IMR-90 (cell line): Measurements from ENCODE around the gene TMEM235. TPM values are rescaled to one million over a fixed set of nuclear protein-coding genes. Genes with fewer than 3 reads are reported as not detected.
A peak's percentile ranks its signal among the peaks of the same experiment; 100 is the strongest.

Experiments used
- ATAC-seq: fragments of 200-7000 bp; cut with Tn5 transposase; 2 replicates; pipeline ENCODE4 v1.9.1; 2020; ENCODE audit warnings: low read depth, mild to moderate bottlenecking, moderate library complexity
- BruUV-seq: library from RNA; stranded (reverse); fragments of 400-500 nt; replicated peaks from 2 replicates; lab custom pipeline; 2021; lab: Mats Ljungman, UMichigan
- CTCF ChIA-PET: fragments of 300-600 bp; formaldehyde crosslinking; extraction: SDS; loops from one replicate; lab custom pipeline; 2021; ENCODE audit warnings: antibody characterized with exemption; lab: Yijun Ruan, JAX
- POLR2A ChIA-PET: fragments of 300-600 bp; sonication (Branson Sonifier 250); formaldehyde crosslinking; loops from one replicate; lab custom pipeline; 2022; ENCODE audit warnings: antibody characterized with exemption; ENCODE audit not compliant: unreplicated experiment; lab: Charles Lee
- DNase-seq: peaks from one replicate; pipeline ENCODE4 v3.0.0; 2013
- H2AFZ ChIP-seq: replicated peaks from 2 replicates; pipeline ENCODE3; 2013; ENCODE audit warnings: low read length, mild to moderate bottlenecking; ENCODE audit not compliant: poor library complexity
- H2AK5ac ChIP-seq: 2 replicates; pipeline ENCODE4 v1.6.1; 2013; ENCODE audit warnings: low read depth, low read length, inconsistent platforms
- H2AK9ac ChIP-seq: replicated peaks from 2 replicates; pipeline ENCODE3; 2013; ENCODE audit warnings: mild to moderate bottlenecking, low read depth, low read length, moderate library complexity; ENCODE audit not compliant: poor library complexity
- H2BK120ac ChIP-seq: 2 replicates; pipeline ENCODE4 v1.6.1; 2013; ENCODE audit warnings: low read depth, low read length, inconsistent platforms
- H2BK15ac ChIP-seq: 3 replicates; pipeline ENCODE4 v1.6.1; 2013; ENCODE audit warnings: low read depth, low read length, inconsistent platforms
- H2BK20ac ChIP-seq: 2 replicates; pipeline ENCODE4 v1.6.1; 2013; ENCODE audit warnings: low read depth, mild to moderate bottlenecking, inconsistent platforms, low read length, moderate library complexity
- H2BK5ac ChIP-seq: 2 replicates; pipeline ENCODE4 v1.6.1; 2013; ENCODE audit warnings: mild to moderate bottlenecking, low read depth, low read length, inconsistent platforms; ENCODE audit not compliant: poor library complexity, severe bottlenecking
- H3K14ac ChIP-seq: replicated peaks from 2 replicates; pipeline ENCODE4 v1.6.1; 2013; ENCODE audit warnings: low read depth, low read length, inconsistent platforms
- H3K18ac ChIP-seq: 2 replicates; pipeline ENCODE4 v1.6.1; 2013; ENCODE audit warnings: low read depth, low read length, control low read depth
- H3K23ac ChIP-seq: 2 replicates; pipeline ENCODE4 v1.6.1; 2013; ENCODE audit warnings: low read depth, low read length, inconsistent platforms
- H3K27ac ChIP-seq: 2 replicates; pipeline ENCODE4 v1.5.1; 2013; ENCODE audit warnings: mild to moderate bottlenecking, control low read depth, low read length; ENCODE audit not compliant: insufficient read depth
- H3K27me3 ChIP-seq: 2 replicates; pipeline ENCODE4 v1.6.1; 2013; ENCODE audit warnings: low read length; ENCODE audit not compliant: control insufficient read depth, insufficient read depth
- H3K36me3 ChIP-seq: 2 replicates; pipeline ENCODE4 v1.6.1; 2013; ENCODE audit warnings: low read length, mixed read lengths; ENCODE audit not compliant: control insufficient read depth, insufficient read depth
- H3K4ac ChIP-seq: 2 replicates; pipeline ENCODE4 v1.6.1; 2013; ENCODE audit warnings: low read depth, low read length, inconsistent platforms
- H3K4me1 ChIP-seq: 2 replicates; pipeline ENCODE4 v1.6.1; 2013; ENCODE audit warnings: low read length, mixed read lengths; ENCODE audit not compliant: control insufficient read depth, insufficient read depth
- H3K4me2 ChIP-seq: 2 replicates; pipeline ENCODE4 v1.6.1; 2013; ENCODE audit warnings: low read depth, mild to moderate bottlenecking, control low read depth, low read length, moderate library complexity
- H3K4me3 ChIP-seq: 2 replicates; pipeline ENCODE4 v1.5.1; 2013; ENCODE audit warnings: low read depth, mild to moderate bottlenecking, control low read depth, low read length, moderate library complexity; ENCODE audit not compliant: insufficient read depth
- H3K56ac ChIP-seq: 2 replicates; pipeline ENCODE4 v1.6.1; 2013; ENCODE audit warnings: low read length, inconsistent platforms; ENCODE audit not compliant: insufficient read depth; ENCODE audit errors: extremely low read depth
- H3K79me1 ChIP-seq, 2 experiments: 2 replicates each; pipeline ENCODE4 v1.6.1; 2013; ENCODE audit warnings: low read length in 2 of 2, inconsistent platforms in 1 of 2, low read depth in 1 of 2
- H3K9ac ChIP-seq: 2 replicates; pipeline ENCODE4 v1.6.1; 2013; ENCODE audit warnings: low read depth, low read length, control low read depth
- H3K9me1 ChIP-seq: 2 replicates; pipeline ENCODE4 v1.6.1; 2013; ENCODE audit warnings: low read length, inconsistent platforms; ENCODE audit not compliant: insufficient read depth
- H3K9me3 ChIP-seq: 2 replicates; pipeline ENCODE4 v1.6.1; 2013; ENCODE audit warnings: low read length; ENCODE audit not compliant: control insufficient read depth, insufficient read depth
- H4K20me1 ChIP-seq: 2 replicates; pipeline ENCODE4 v1.6.1; 2013; ENCODE audit warnings: low read length, inconsistent platforms; ENCODE audit not compliant: insufficient read depth
- H4K5ac ChIP-seq: 2 replicates; pipeline ENCODE4 v1.6.1; 2013; ENCODE audit warnings: mild to moderate bottlenecking, low read depth, low read length, control low read depth
- H4K8ac ChIP-seq, 2 experiments: 2 replicates each; pipeline ENCODE4 v1.6.1; 2013; ENCODE audit warnings: low read depth in 2 of 2, low read length in 2 of 2, control low read depth in 1 of 2, inconsistent platforms in 1 of 2
- H4K91ac ChIP-seq: 2 replicates; pipeline ENCODE4 v1.6.1; 2013; ENCODE audit warnings: low read depth, low read length, inconsistent platforms; ENCODE audit not compliant: insufficient read depth
- BHLHE40 ChIP-seq: fragments of 150-350 bp; IDR thresholded peaks from 2 replicates; pipeline ENCODE4 v1.6.1; 2016; ENCODE audit warnings: mild to moderate bottlenecking, low read depth, low read length
- CEBPB ChIP-seq: IDR thresholded peaks from 2 replicates; pipeline ENCODE4 v1.6.1; 2012; ENCODE audit warnings: low read depth, low read length, improper control_type of control experiment
- CHD1 ChIP-seq: IDR thresholded peaks from 2 replicates; pipeline ENCODE4 v1.6.1; 2012; ENCODE audit warnings: low read depth, low read length, improper control_type of control experiment
- CTCF ChIP-seq: conservative IDR thresholded peaks from 2 replicates; pipeline ENCODE4 v1.5.1; 2012; ENCODE audit warnings: mild to moderate bottlenecking, low read depth, low read length, improper control_type of control experiment
- ELK1 ChIP-seq: fragments of 150-350 bp; IDR thresholded peaks from 2 replicates; pipeline ENCODE4 v1.6.1; 2016; ENCODE audit warnings: low read depth, mild to moderate bottlenecking, low read length, moderate library complexity, borderline replicate concordance
- FOS ChIP-seq: fragments of 150-350 bp; IDR thresholded peaks from 2 replicates; pipeline ENCODE4 v1.6.1; 2016; ENCODE audit warnings: low read depth, low read length
- MAFK ChIP-seq: IDR thresholded peaks from 2 replicates; pipeline ENCODE4 v1.6.1; 2012; ENCODE audit warnings: low read depth, low read length, improper control_type of control experiment
- MAZ ChIP-seq: IDR thresholded peaks from 2 replicates; pipeline ENCODE4 v1.6.1; 2012; ENCODE audit warnings: low read depth, mild to moderate bottlenecking, low read length, improper control_type of control experiment, moderate library complexity, borderline replicate concordance
- MXI1 ChIP-seq: IDR thresholded peaks from 2 replicates; pipeline ENCODE4 v1.6.1; 2012; ENCODE audit warnings: low read depth, mild to moderate bottlenecking, low read length, moderate library complexity, borderline replicate concordance
- NFE2L2 ChIP-seq: fragments of 150-350 bp; IDR thresholded peaks from 2 replicates; pipeline ENCODE4 v1.6.1; 2016; ENCODE audit warnings: low read depth, mild to moderate bottlenecking, low read length
- POLR2A ChIP-seq: IDR thresholded peaks from 2 replicates; pipeline ENCODE4 v1.6.1; 2012; ENCODE audit warnings: mild to moderate bottlenecking, low read depth, low read length
- RAD21 ChIP-seq: IDR thresholded peaks from 2 replicates; pipeline ENCODE4 v1.6.1; 2012; ENCODE audit warnings: low read length, improper control_type of control experiment
- RCOR1 ChIP-seq: IDR thresholded peaks from 2 replicates; pipeline ENCODE4 v1.6.1; 2012; ENCODE audit warnings: mild to moderate bottlenecking, low read length, improper control_type of control experiment; ENCODE audit not compliant: insufficient replicate concordance
- RFX5 ChIP-seq: IDR thresholded peaks from 2 replicates; pipeline ENCODE4 v1.8.0; 2012; ENCODE audit warnings: low read depth, mild to moderate bottlenecking, low read length, moderate library complexity
- SMC3 ChIP-seq: fragments of 150-350 bp; IDR thresholded peaks from 2 replicates; pipeline ENCODE4 v1.6.1; 2016; ENCODE audit warnings: low read depth, mild to moderate bottlenecking, antibody characterized with exemption, low read length, moderate library complexity
- USF2 ChIP-seq: fragments of 150-350 bp; IDR thresholded peaks from 2 replicates; pipeline ENCODE4 v1.6.1; 2017; ENCODE audit warnings: mild to moderate bottlenecking, antibody characterized with exemption, low read length, low read depth
- WGBS, 2 experiments: methylation state at CpG; one replicate each; pipeline versions ENCODE4 v1.1.5 to v1.1.7; 2013; ENCODE audit warnings: missing lambda C conversion rate in 2 of 2; ENCODE audit not compliant: insufficient read length in 1 of 2; ENCODE audit errors: extremely low coverage in 2 of 2; 5-methylcytosine and 5-hydroxymethylcytosine counted together
- dilution Hi-C: fragments of 300-500 bp; cut with HindIII; formaldehyde crosslinking; loops from one replicate; pipeline ENCODE4 v1.14.3; 2018; ENCODE audit warnings: low sequenced_read_pairs; ENCODE audit not compliant: unreplicated experiment
- in situ Hi-C: fragments of 300-500 bp; cut with MboI; formaldehyde crosslinking; loops from 3 replicates; pipeline ENCODE4 v1.14.3; 2019; ENCODE audit warnings: low sequenced_read_pairs, inconsistent platforms, mixed read lengths
- intact Hi-C: fragments of 100-400 bp; cut with micrococcal nuclease; formaldehyde crosslinking; loops from 2 replicates; pipeline ENCODE4 v1.10.0; 2022
- polyA plus RNA-seq, 3 experiments: library from polyadenylated mRNA; depleted of rRNA; stranded (reverse); fragments of >200 nt; gene quantifications; 2 replicates each; pipeline ENCODE4 v1.2.3, GENCODE V29; 2012; ENCODE audit warnings: low replicate concordance in 1 of 3
- total RNA-seq: library from RNA; depleted of rRNA; stranded (reverse); fragments of >200 nt; gene quantifications from 2 replicates; pipeline ENCODE4 v1.2.3, GENCODE V29; 2012

Gene TMEM235
- total and polyA plus RNA-seq, 2 of the 4 experiments (the other 2 are of a cell fraction) = not detected

GRCh38 chr17:78263736-78264340 lies 32.4 kb downstream of the TMEM235 start:
- Histone ChIP-seq H2AK5ac (no peak overlapping the region), H3K27ac (no peak overlapping the region), H3K4me2 (no peak overlapping the region), H3K4me1 (peaks cover 2% of the 10 kb centered on the region; the same call in 1 of the 2 replicates), H4K20me1 (no peaks in the 10 kb centered on the region), H3K9me3 (no peaks in the 10 kb centered on the region), H3K56ac (no peak overlapping the region), H4K5ac (no peak overlapping the region), H3K79me1 (no peaks in the 10 kb centered on the region), H4K91ac (no peak overlapping the region), H2BK15ac (no peak overlapping the region), H2BK20ac (no peak overlapping the region), H3K23ac (no peak overlapping the region), H3K18ac (no peak overlapping the region), H3K36me3 (no peaks in the 10 kb centered on the region), H2AK9ac (no peak overlapping the region), H4K8ac (no peak overlapping the region), H3K9me1 (no peaks in the 10 kb centered on the region), H3K9ac (no peak overlapping the region), H2BK5ac (no peak overlapping the region), H3K27me3 (peaks cover 10% of the 10 kb centered on the region), H2BK120ac (no peak overlapping the region), H3K14ac (no peak overlapping the region), H3K4ac (no peak overlapping the region), H2AFZ (peak overlapping the region; percentile 24), H3K4me3 (no peak overlapping the region)
- POLR2A ChIA-PET = no interaction called here
- intact Hi-C loops = no loop called here
- DNase-seq = no peak
- WGBS, 2 experiments = 91% methylated on average over 5 of the region's 9 CpGs; no CpG with 5 or more reads in 1 of the 2 experiments
- ATAC-seq = no peak
- CTCF ChIA-PET = no interaction called here
- in situ Hi-C loops = no loop called here
- dilution Hi-C loops = no loop called here
- no peak for TF ChIP-seq USF2
- TF ChIP-seq POLR2A = no peak
- no peak for TF ChIP-seq SMC3
- no peak for TF ChIP-seq FOS
- no peak for TF ChIP-seq MAFK
- TF ChIP-seq RCOR1 = no peak
- TF ChIP-seq CTCF = no peak
- TF ChIP-seq RAD21 = no peak
- TF ChIP-seq RFX5 = no peak
- no peak for TF ChIP-seq MXI1
- no peak for TF ChIP-seq ELK1
- no peak for TF ChIP-seq BHLHE40
- no peak for TF ChIP-seq MAZ
- no peak for TF ChIP-seq CEBPB
- TF ChIP-seq CHD1 = no peak
- TF ChIP-seq NFE2L2 = no peak
- no TSS peak for BruUV-seq
